HEK293T (cell line): ENCODE measurements around the gene CD38.

Experiments used
- ARNT ChIP-seq: fragments of 450-650 bp; IDR thresholded peaks from 2 replicates; pipeline ENCODE4 v1.6.1; 2017; ENCODE audit warnings: mild to moderate bottlenecking
- ELF4 ChIP-seq: fragments of 450-650 bp; IDR thresholded peaks from 2 replicates; pipeline ENCODE4 v1.6.1; 2017; ENCODE audit warnings: antibody characterized with exemption
- FOXK2 ChIP-seq: fragments of 450-650 bp; IDR thresholded peaks from 2 replicates; pipeline ENCODE4 v1.6.1; 2016; ENCODE audit warnings: mild to moderate bottlenecking
- FOXM1 ChIP-seq: fragments of 450-650 bp; IDR thresholded peaks from 2 replicates; pipeline ENCODE4 v1.6.1; 2017; ENCODE audit warnings: mild to moderate bottlenecking, borderline replicate concordance
- HDGF ChIP-seq: fragments of 450-650 bp; IDR thresholded peaks from 2 replicates; pipeline ENCODE4 v1.6.1; 2017; ENCODE audit warnings: antibody characterized with exemption, borderline replicate concordance
- L3MBTL2 ChIP-seq: fragments of 450-650 bp; conservative IDR thresholded peaks from 2 replicates; pipeline ENCODE4 v1.6.1; 2016; ENCODE audit warnings: mild to moderate bottlenecking
- SP1 ChIP-seq: fragments of 450-650 bp; IDR thresholded peaks from 2 replicates; pipeline ENCODE4 v1.6.1; 2017
- SUZ12 ChIP-seq: fragments of 450-650 bp; IDR thresholded peaks from 2 replicates; pipeline ENCODE4 v1.6.1; 2016; ENCODE audit warnings: mild to moderate bottlenecking
- TF ChIP-seq, protein P1 (sequence below): fragments of 450-650 bp; IDR thresholded peaks from 2 replicates; pipeline ENCODE4 v1.6.1; 2016

DNA sequence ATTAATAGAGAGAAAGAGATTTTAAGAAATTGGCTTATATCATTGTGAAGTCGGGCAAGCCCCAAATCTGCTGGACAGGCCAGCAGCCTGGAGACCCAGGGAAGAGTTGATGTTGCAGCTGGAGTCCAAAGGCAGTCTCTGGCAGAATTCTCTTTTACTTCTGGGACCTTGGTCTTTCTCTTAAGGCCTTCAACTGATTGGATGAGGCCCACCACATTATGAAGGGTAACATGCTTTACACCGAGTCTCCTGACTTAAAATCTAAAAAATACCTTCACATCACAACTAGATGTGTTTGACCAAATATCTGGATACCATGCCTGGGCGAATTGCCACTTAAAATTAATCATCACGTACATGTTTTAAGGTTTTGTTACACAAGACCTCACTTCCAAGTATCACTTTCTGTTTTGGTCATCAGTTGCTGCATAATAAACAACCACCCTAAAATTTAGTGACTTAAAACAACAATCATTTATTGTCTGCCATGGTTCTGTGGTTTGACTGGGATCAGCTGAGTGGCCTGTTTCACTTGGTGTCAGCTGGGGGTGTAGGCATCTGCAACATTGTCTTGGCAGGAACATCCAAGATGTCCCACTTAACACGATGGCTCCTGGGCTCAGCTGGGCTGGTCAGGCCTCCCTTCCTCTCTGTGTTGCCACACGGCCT, 3.4 kb downstream of the CD38 start:
- TF ChIP-seq HDGF = no peak
- no peak for TF ChIP-seq FOXM1
- no peak for TF ChIP-seq L3MBTL2
- TF ChIP-seq ELF4 = no peak
- no peak for TF ChIP-seq ARNT
- no peak for TF ChIP-seq FOXK2
- no peak for TF ChIP-seq SP1
- no peak for TF ChIP-seq SUZ12
- TF ChIP-seq, protein P1, sequence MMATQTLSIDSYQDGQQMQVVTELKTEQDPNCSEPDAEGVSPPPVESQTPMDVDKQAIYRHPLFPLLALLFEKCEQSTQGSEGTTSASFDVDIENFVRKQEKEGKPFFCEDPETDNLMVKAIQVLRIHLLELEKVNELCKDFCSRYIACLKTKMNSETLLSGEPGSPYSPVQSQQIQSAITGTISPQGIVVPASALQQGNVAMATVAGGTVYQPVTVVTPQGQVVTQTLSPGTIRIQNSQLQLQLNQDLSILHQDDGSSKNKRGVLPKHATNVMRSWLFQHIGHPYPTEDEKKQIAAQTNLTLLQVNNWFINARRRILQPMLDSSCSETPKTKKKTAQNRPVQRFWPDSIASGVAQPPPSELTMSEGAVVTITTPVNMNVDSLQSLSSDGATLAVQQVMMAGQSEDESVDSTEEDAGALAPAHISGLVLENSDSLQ = no peak
